ENCODE measurements around the gene GOLGA6L10.
A peak's percentile ranks its signal among the peaks of the same experiment; 100 is the strongest.
"Not testable (repeated sequence)": the region's sequence is repeated elsewhere in the genome, so short reads cannot be mapped to it uniquely, and the experiment has no call there.

GOLGA6L10 gene

GRCh38 chr15:82299511-82299914, 49.8 kb downstream of the GOLGA6L10 start:
- DNase-seq (ENCODE audit: low read depth) = not testable (repeated sequence)

GRCh38 chr15:82298520-82298919, 50.8 kb downstream of the GOLGA6L10 start:
- DNase-seq (ENCODE audit: low read depth) = peak; percentile 19

GRCh38 chr15:82298032-82298431, 51.2 kb downstream of the GOLGA6L10 start:
- no peak for DNase-seq (ENCODE audit: low read depth)

- DNase-seq (ENCODE audit: low read depth) = no peak
Measured at GRCh38 chr15:82297546-82297945, 51.7 kb downstream of the GOLGA6L10 start.

GRCh38 chr15:82294061-82294690, 55.1 kb downstream of the GOLGA6L10 start:
- DNase-seq (ENCODE audit: low read depth) = no peak

GRCh38 chr15:82292271-82292670, 57.0 kb downstream of the GOLGA6L10 start:
- DNase-seq (ENCODE audit: low read depth) = no peak

Data from stimulated activated CD4-positive, alpha-beta T cell treated with anti-CD3 and anti-CD28 coated beads, Interleukin-2, amount 100 ng/mL, for 4 hours (primary cell).